ENCODE results near the gene GPC3. TPM values are rescaled to one million over a fixed set of nuclear protein-coding genes. Genes with fewer than 3 reads are reported as not detected.

The GPC3 gene
- polyA plus RNA-seq, 1 of the 3 experiments (the other 2 are of a cell fraction) = 1.4 TPM

- no peaks in the 10 kb centered on the region for H3F3A ChIP-seq (replicated peaks; ENCODE audit: insufficient read depth)
- no peak overlapping the region for H3K4me2 ChIP-seq
- no peaks in the 10 kb centered on the region for H3K9me2 ChIP-seq
- ChIA-PET POLR2A (no interaction called here), CTCF (no interaction called here)
- H3K4me1 ChIP-seq (ENCODE audit: control insufficient read depth in 1 of 2, insufficient read depth in 2 of 2, low read depth in 1 of 2, low read length in 1 of 2) = no peaks in the 10 kb centered on the region
- no peaks in the 10 kb centered on the region for H3K27me3 ChIP-seq (ENCODE audit: insufficient read depth)
- H3K27ac ChIP-seq (ENCODE audit: low read depth in 2 of 2, low read length in 1 of 2) = no peak overlapping the region
- no peaks in the 10 kb centered on the region for H3K36me3 ChIP-seq (replicated peaks in 1 of 2; ENCODE audit: control insufficient read depth in 1 of 2, insufficient read depth in 2 of 2, low read length in 1 of 2)
- DNase-seq = no peak
- no peaks in the 10 kb centered on the region for H3K9me3 ChIP-seq
- no peak overlapping the region for H2AFZ ChIP-seq (ENCODE audit: low read depth)
- H3K9ac ChIP-seq = no peak overlapping the region
- no peaks in the 10 kb centered on the region for H4K20me1 ChIP-seq (ENCODE audit: insufficient read depth)
- no peak overlapping the region for H3K4me3 ChIP-seq (ENCODE audit: low read depth in 2 of 2, low read length in 1 of 2)
- TF ChIP-seq REST (IDR thresholded peaks at IDR 0.05; ENCODE audit: low read depth, low read length) (no peak), CHD2 (IDR thresholded peaks at IDR 0.05; ENCODE audit: low read length, partially characterized antibody) (no peak), TCF12 (IDR thresholded peaks at IDR 0.05) (no peak), USF1 (IDR thresholded peaks at IDR 0.05; ENCODE audit: borderline replicate concordance, low read depth) (no peak), RCOR1 (IDR thresholded peaks at IDR 0.05; ENCODE audit: low read length) (no peak), TEAD4 (IDR thresholded peaks at IDR 0.05; ENCODE audit: borderline replicate concordance, insufficient read depth) (no peak), YY1 (IDR thresholded peaks at IDR 0.05; ENCODE audit: low read depth) (no peak), CTCF (IDR thresholded peaks at IDR 0.05) (no peak), FOSL2 (IDR thresholded peaks at IDR 0.05; ENCODE audit: borderline replicate concordance, low read depth) (no peak), MEF2A (IDR thresholded peaks at IDR 0.05; ENCODE audit: borderline replicate concordance, low read depth) (no peak), FOXM1 (IDR thresholded peaks at IDR 0.05; ENCODE audit: low read depth) (no peak), SIN3A (IDR thresholded peaks at IDR 0.05; ENCODE audit: borderline replicate concordance, low read depth, low read length) (no peak), EP300 (IDR thresholded peaks at IDR 0.05; ENCODE audit: borderline replicate concordance in 1 of 2, low read depth in 1 of 2, low read length in 1 of 2) (no peak), IRF3 (IDR thresholded peaks at IDR 0.05; ENCODE audit: low read depth, low read length) (no peak), USF2 (IDR thresholded peaks at IDR 0.05; ENCODE audit: borderline replicate concordance, low read depth, low read length) (no peak), POLR2AphosphoS5 (IDR thresholded peaks at IDR 0.05; ENCODE audit: low read depth, low read length) (no peak)
- H3K79me2 ChIP-seq (ENCODE audit: insufficient read depth) = no peaks in the 10 kb centered on the region
- 6% methylated on average over 3 of the region's 3 CpGs for WGBS (ENCODE audit: low lambda C conversion rate)
These were observed 452.1 kb downstream of the GPC3 start for GRCh38 chrX:133533249-133533648.

All from SK-N-SH (cell line).